Measurements from ENCODE around the gene PARD3B.

DNA sequence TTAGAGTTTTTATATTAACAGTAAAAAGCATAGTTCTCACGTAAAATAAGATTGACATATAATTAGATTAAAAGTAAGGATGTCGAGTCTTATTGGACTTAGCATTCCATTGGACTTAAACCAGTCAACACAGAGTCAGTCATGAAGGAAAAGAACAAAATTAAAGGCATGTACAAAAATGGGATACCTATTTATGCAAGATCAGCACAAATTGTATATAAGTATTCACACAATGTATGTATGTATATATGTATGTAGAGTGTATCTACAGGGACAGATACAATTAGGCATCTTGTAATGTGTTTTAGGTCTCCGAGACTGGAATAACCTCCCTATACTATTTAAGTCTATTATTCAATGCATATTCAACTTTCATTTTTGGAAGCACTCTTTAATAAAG lies 419.1 kb downstream of the PARD3B start:
- TF ChIP-seq, protein P1, sequence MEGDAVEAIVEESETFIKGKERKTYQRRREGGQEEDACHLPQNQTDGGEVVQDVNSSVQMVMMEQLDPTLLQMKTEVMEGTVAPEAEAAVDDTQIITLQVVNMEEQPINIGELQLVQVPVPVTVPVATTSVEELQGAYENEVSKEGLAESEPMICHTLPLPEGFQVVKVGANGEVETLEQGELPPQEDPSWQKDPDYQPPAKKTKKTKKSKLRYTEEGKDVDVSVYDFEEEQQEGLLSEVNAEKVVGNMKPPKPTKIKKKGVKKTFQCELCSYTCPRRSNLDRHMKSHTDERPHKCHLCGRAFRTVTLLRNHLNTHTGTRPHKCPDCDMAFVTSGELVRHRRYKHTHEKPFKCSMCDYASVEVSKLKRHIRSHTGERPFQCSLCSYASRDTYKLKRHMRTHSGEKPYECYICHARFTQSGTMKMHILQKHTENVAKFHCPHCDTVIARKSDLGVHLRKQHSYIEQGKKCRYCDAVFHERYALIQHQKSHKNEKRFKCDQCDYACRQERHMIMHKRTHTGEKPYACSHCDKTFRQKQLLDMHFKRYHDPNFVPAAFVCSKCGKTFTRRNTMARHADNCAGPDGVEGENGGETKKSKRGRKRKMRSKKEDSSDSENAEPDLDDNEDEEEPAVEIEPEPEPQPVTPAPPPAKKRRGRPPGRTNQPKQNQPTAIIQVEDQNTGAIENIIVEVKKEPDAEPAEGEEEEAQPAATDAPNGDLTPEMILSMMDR (IDR thresholded peaks at IDR 0.05), result no peak
- no peak for TF ChIP-seq POLR2AphosphoS5 (IDR thresholded peaks at IDR 0.05; ENCODE audit: low read depth, low read length)
- TF ChIP-seq, protein P2, sequence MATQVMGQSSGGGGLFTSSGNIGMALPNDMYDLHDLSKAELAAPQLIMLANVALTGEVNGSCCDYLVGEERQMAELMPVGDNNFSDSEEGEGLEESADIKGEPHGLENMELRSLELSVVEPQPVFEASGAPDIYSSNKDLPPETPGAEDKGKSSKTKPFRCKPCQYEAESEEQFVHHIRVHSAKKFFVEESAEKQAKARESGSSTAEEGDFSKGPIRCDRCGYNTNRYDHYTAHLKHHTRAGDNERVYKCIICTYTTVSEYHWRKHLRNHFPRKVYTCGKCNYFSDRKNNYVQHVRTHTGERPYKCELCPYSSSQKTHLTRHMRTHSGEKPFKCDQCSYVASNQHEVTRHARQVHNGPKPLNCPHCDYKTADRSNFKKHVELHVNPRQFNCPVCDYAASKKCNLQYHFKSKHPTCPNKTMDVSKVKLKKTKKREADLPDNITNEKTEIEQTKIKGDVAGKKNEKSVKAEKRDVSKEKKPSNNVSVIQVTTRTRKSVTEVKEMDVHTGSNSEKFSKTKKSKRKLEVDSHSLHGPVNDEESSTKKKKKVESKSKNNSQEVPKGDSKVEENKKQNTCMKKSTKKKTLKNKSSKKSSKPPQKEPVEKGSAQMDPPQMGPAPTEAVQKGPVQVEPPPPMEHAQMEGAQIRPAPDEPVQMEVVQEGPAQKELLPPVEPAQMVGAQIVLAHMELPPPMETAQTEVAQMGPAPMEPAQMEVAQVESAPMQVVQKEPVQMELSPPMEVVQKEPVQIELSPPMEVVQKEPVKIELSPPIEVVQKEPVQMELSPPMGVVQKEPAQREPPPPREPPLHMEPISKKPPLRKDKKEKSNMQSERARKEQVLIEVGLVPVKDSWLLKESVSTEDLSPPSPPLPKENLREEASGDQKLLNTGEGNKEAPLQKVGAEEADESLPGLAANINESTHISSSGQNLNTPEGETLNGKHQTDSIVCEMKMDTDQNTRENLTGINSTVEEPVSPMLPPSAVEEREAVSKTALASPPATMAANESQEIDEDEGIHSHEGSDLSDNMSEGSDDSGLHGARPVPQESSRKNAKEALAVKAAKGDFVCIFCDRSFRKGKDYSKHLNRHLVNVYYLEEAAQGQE (IDR thresholded peaks at IDR 0.05; ENCODE audit: insufficient read depth in 1 of 2, low read depth in 2 of 2, low read length in 1 of 2), result no peak

All from Panc1 (cell line).